DOHH2 (cell line): ENCODE data around the gene THRSP.

ENCODE experiments used
- H3F3A ChIP-seq: fragments of 200-600 bp; sonication (generic), shearing (Covaris generic); 2 replicates; pipeline ENCODE4 v1.6.0; 2016; ENCODE audit warnings: antibody characterized with exemption, mild to moderate bottlenecking; ENCODE audit not compliant: control insufficient read depth, insufficient read depth
- H3K27ac ChIP-seq: fragments of 200-600 bp; sonication (generic); 2 replicates; pipeline ENCODE4 v1.5.1; 2014; ENCODE audit warnings: low read depth, mild to moderate bottlenecking, low read length, moderate library complexity
- H3K27me3 ChIP-seq: fragments of 200-600 bp; sonication (generic); 2 replicates; pipeline ENCODE4 v1.6.1; 2014; ENCODE audit warnings: mild to moderate bottlenecking, low read length, mixed read lengths; ENCODE audit not compliant: control insufficient read depth
- H3K36me3 ChIP-seq: fragments of 200-600 bp; sonication (generic); 2 replicates; pipeline ENCODE4 v1.6.1; 2014; ENCODE audit warnings: mild to moderate bottlenecking, low read length, moderate library complexity, mixed read lengths; ENCODE audit not compliant: control insufficient read depth
- H3K4me1 ChIP-seq: fragments of 200-600 bp; sonication (generic); 2 replicates; pipeline ENCODE4 v1.6.1; 2014; ENCODE audit warnings: mild to moderate bottlenecking, low read length, mixed read lengths; ENCODE audit not compliant: control insufficient read depth
- H3K4me2 ChIP-seq: fragments of 200-600 bp; sonication (generic); 2 replicates; pipeline ENCODE4 v1.6.0; 2014; ENCODE audit warnings: mild to moderate bottlenecking, low read length, moderate library complexity
- H3K4me3 ChIP-seq: fragments of 200-600 bp; sonication (generic); 2 replicates; pipeline ENCODE4 v1.5.1; 2014; ENCODE audit warnings: mild to moderate bottlenecking, low read length, mixed read lengths
- H3K79me2 ChIP-seq: fragments of 200-600 bp; sonication (generic); 2 replicates; pipeline ENCODE4 v1.6.1; 2014; ENCODE audit warnings: mild to moderate bottlenecking, low read length, mixed read lengths; ENCODE audit not compliant: control insufficient read depth
- H3K9me2 ChIP-seq: fragments of 200-600 bp; sonication (generic); replicated peaks from 2 replicates; pipeline ENCODE4 v1.6.1; 2014; ENCODE audit warnings: mild to moderate bottlenecking, low read length, mixed read lengths; ENCODE audit not compliant: control insufficient read depth
- H3K9me3 ChIP-seq: fragments of 200-600 bp; sonication (generic); 2 replicates; pipeline ENCODE4 v1.6.1; 2014; ENCODE audit warnings: antibody characterized with exemption, low read length, mixed read lengths; ENCODE audit not compliant: control insufficient read depth, insufficient read depth
- H4K20me1 ChIP-seq: fragments of 200-600 bp; sonication (generic); 2 replicates; pipeline ENCODE4 v1.6.0; 2014; ENCODE audit warnings: low read depth, mild to moderate bottlenecking, antibody characterized with exemption, low read length, moderate library complexity; ENCODE audit not compliant: control insufficient read depth, insufficient read depth
- EZH2phosphoT487 ChIP-seq: fragments of 200-600 bp; sonication (generic); IDR thresholded peaks from 2 replicates; pipeline ENCODE4 v1.6.1; 2017; ENCODE audit warnings: borderline replicate concordance, mild to moderate bottlenecking, antibody characterized with exemption, low read length, moderate library complexity, mixed read lengths
- TF ChIP-seq, protein P1 (sequence below): fragments of 200-600 bp; sonication (generic); IDR thresholded peaks from one replicate; pipeline ENCODE4 v1.5.1; 2014; ENCODE audit warnings: antibody characterized with exemption, mild to moderate bottlenecking, low read depth, low read length; ENCODE audit not compliant: poor library complexity, severe bottlenecking

The THRSP gene

DNA sequence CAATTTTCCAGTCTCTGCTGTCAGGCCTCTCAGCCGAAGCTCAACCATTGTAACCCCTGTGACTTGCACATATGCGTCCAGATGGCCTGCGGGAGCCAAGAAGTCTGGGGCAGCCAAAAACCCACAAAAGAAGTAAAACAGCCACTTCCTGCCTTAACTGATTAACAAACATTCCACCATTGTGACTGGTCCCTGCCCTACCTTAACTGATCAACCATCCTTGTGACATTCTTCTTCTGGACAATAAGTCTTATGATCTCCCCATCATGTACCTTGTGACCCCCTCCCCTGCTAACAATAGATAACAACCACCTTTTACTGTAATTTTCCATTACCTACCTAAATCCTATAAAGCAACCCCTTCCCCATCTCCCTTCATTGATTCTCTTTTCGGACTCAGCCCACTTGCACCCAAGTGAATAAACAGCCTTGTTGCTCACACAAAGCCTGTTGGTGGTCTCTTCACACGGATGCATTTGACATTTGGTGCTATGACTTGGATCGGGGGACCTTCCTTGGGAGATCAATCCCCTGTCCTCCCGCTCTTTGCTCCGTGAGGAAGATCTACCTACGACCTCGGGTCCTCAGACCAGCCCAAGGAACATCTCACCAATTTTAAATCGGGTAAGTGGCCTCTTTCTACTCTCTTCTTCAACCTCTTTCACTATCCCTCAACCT is 17.3 kb downstream of the THRSP start:
- H3K27me3 ChIP-seq = no peaks in the 10 kb centered on the region
- no peak overlapping the region for H3K4me2 ChIP-seq
- no peak overlapping the region for H3K4me3 ChIP-seq
- 0 out of 2 replicates have a peak, but pooled peaks cover 2% of the 10 kb centered on the region for H3K9me3 ChIP-seq
- H3K4me1 ChIP-seq = peaks cover 38% of the 10 kb centered on the region
- TF ChIP-seq, protein P1, sequence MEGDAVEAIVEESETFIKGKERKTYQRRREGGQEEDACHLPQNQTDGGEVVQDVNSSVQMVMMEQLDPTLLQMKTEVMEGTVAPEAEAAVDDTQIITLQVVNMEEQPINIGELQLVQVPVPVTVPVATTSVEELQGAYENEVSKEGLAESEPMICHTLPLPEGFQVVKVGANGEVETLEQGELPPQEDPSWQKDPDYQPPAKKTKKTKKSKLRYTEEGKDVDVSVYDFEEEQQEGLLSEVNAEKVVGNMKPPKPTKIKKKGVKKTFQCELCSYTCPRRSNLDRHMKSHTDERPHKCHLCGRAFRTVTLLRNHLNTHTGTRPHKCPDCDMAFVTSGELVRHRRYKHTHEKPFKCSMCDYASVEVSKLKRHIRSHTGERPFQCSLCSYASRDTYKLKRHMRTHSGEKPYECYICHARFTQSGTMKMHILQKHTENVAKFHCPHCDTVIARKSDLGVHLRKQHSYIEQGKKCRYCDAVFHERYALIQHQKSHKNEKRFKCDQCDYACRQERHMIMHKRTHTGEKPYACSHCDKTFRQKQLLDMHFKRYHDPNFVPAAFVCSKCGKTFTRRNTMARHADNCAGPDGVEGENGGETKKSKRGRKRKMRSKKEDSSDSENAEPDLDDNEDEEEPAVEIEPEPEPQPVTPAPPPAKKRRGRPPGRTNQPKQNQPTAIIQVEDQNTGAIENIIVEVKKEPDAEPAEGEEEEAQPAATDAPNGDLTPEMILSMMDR = no peak
- TF ChIP-seq EZH2phosphoT487 = no peak
- no peaks in the 10 kb centered on the region for H3K9me2 ChIP-seq
- no peak overlapping the region for H3K27ac ChIP-seq
- H3K79me2 ChIP-seq = peaks cover 41% of the 10 kb centered on the region
- H4K20me1 ChIP-seq = 0 out of 2 replicates have a peak, but pooled peaks cover 5% of the 10 kb centered on the region
- peaks cover 13% of the 10 kb centered on the region for H3K36me3 ChIP-seq
- no peaks in the 10 kb centered on the region for H3F3A ChIP-seq

DNA sequence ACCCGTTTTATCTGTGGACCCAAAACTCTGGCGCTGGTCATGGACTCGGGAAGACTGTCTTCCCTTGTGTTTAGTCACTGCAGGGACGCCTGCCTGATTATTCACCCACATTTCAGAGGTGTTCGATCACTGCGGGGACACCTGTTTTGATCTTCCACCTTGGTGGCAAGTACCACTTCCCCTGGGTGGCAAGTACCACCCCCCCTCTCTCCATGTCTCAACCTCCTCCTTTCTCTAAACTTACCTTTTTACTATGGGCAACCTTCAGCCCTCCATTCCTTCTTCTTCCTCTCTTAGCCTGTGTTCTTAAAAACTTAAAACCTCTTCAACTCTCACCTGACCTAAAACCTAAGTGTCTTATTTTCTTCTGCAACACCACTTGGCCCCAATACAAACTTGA is 17.9 kb downstream of the THRSP start:
- Histone ChIP-seq H3K4me3 (no peak overlapping the region), H4K20me1 (0 out of 2 replicates have a peak, but pooled peaks cover 1% of the 10 kb centered on the region), H3K36me3 (peaks cover 11% of the 10 kb centered on the region), H3K27ac (no peak overlapping the region), H3K9me2 (no peaks in the 10 kb centered on the region), H3K27me3 (no peaks in the 10 kb centered on the region), H3F3A (no peaks in the 10 kb centered on the region), H3K4me1 (peaks cover 35% of the 10 kb centered on the region), H3K79me2 (peaks cover 34% of the 10 kb centered on the region), H3K9me3 (0 out of 2 replicates have a peak, but pooled peaks cover 2% of the 10 kb centered on the region), H3K4me2 (no peak overlapping the region)
- TF ChIP-seq EZH2phosphoT487 = no peak
- TF ChIP-seq, protein P1 = no peak

DNA sequence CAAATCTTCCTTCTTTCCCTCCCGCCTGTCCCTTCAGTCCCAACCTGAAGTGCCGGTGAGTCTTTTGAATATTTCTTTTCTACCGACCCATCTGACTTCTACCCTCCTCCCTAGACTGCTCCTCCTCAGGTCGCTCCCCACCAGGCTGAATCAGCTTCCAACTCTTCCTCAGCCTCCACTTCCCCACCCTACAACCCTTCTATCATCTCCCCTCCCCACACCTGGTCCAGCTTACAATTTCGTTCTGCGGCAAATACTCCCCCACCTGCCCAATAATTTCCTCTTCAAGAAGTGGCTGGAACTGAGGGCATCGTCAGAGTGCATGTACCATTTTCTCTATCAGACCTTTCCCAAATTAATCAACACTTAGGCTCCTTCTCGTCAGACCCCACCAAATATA is 18.5 kb downstream of the THRSP start:
- no peaks in the 10 kb centered on the region for H3K27me3 ChIP-seq
- no peaks in the 10 kb centered on the region for H4K20me1 ChIP-seq
- H3K4me3 ChIP-seq = no peak overlapping the region
- no peaks in the 10 kb centered on the region for H3F3A ChIP-seq
- H3K79me2 ChIP-seq = peaks cover 29% of the 10 kb centered on the region
- H3K27ac ChIP-seq = no peak overlapping the region
- H3K36me3 ChIP-seq = peaks cover 10% of the 10 kb centered on the region
- H3K9me2 ChIP-seq = no peaks in the 10 kb centered on the region
- TF ChIP-seq, protein P1 = no peak
- TF ChIP-seq EZH2phosphoT487 = no peak
- H3K4me1 ChIP-seq = peaks cover 32% of the 10 kb centered on the region
- 0 out of 2 replicates have a peak, but pooled peaks cover 2% of the 10 kb centered on the region for H3K9me3 ChIP-seq
- H3K4me2 ChIP-seq = no peak overlapping the region
